Measurements from ENCODE around the gene DAZAP1.
"Not testable (repeated sequence)": the region's sequence is repeated elsewhere in the genome, so short reads cannot be mapped to it uniquely, and the experiment has no call there.

- TF ChIP-seq, protein P1, sequence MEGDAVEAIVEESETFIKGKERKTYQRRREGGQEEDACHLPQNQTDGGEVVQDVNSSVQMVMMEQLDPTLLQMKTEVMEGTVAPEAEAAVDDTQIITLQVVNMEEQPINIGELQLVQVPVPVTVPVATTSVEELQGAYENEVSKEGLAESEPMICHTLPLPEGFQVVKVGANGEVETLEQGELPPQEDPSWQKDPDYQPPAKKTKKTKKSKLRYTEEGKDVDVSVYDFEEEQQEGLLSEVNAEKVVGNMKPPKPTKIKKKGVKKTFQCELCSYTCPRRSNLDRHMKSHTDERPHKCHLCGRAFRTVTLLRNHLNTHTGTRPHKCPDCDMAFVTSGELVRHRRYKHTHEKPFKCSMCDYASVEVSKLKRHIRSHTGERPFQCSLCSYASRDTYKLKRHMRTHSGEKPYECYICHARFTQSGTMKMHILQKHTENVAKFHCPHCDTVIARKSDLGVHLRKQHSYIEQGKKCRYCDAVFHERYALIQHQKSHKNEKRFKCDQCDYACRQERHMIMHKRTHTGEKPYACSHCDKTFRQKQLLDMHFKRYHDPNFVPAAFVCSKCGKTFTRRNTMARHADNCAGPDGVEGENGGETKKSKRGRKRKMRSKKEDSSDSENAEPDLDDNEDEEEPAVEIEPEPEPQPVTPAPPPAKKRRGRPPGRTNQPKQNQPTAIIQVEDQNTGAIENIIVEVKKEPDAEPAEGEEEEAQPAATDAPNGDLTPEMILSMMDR (IDR thresholded peaks at IDR 0.05; ENCODE audit: insufficient read depth, low read length, poor library complexity, severe bottlenecking) = not testable (repeated sequence)
- not testable (repeated sequence) for TF ChIP-seq EZH2phosphoT487 (conservative IDR thresholded peaks at IDR 0.05; ENCODE audit: low read length)
These were observed 32.4 kb downstream of the DAZAP1 start for GRCh38 chr19:1439525-1440417.
